ENCODE measurements around the gene KRTAP29-1. TPM values are rescaled to one million over a fixed set of nuclear protein-coding genes. Genes with fewer than 3 reads are reported as not detected.

Gene KRTAP29-1
- total RNA-seq, 1 experiment from 2014 or later = not detected

DNA sequence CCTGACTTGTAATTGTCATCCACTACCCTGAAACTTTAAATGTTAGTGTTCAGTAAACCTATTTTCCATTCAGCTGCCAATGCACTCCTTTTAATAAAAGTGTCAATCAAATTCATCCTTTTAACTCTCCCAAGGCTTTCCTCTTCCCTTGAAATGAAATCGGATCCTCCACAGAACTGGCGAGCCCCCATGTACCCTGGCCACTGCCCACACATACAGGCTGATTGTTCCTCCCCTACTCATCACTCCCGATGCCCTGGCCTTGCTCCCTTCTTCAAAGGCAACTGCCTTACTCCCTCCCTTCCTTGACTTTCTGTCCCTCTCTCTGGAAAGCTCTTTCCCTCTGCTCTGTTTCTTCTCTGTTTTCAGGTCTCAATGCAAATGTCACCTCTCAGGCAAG lies 40.4 kb upstream of the KRTAP29-1 start:
- H3K4me1 Mint-ChIP-seq = no peaks in the 10 kb centered on the region
- no peak for ATAC-seq
- CTCF ChIA-PET = no interaction called here
- DNase-seq (ENCODE audit: low spot score) = no peak
- peaks cover 32% of the 10 kb centered on the region for H3K9me3 Mint-ChIP-seq
- H3K27ac Mint-ChIP-seq = no peak overlapping the region
- TF ChIP-seq RORB (CRISPR knock-in tag; IDR thresholded peaks at IDR 0.05) (no peak), TEAD4 (CRISPR knock-in tag; IDR thresholded peaks at IDR 0.05) (no peak), TEAD1 (CRISPR knock-in tag; IDR thresholded peaks at IDR 0.05) (no peak), ZNF317 (CRISPR knock-in tag; IDR thresholded peaks at IDR 0.05; ENCODE audit: borderline replicate concordance, low read depth) (no peak), NR3C1 (CRISPR knock-in tag; conservative IDR thresholded peaks at IDR 0.05; ENCODE audit: low read depth) (no peak)
- TF ChIP-seq, protein P1, sequence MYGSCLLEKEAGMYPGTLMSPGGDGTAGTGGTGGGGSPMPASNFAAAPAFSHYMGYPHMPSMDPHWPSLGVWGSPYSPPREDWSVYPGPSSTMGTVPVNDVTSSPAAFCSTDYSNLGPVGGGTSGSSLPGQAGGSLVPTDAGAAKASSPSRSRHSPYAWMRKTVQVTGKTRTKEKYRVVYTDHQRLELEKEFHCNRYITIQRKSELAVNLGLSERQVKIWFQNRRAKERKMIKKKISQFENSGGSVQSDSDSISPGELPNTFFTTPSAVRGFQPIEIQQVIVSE (CRISPR knock-in tag; IDR thresholded peaks at IDR 0.05; ENCODE audit: borderline replicate concordance) = no peak
- H3K27me3 Mint-ChIP-seq (ENCODE audit: low read depth) = peaks cover 3% of the 10 kb centered on the region
- peaks cover 10% of the 10 kb centered on the region for H3K36me3 Mint-ChIP-seq
- POLR2A ChIA-PET = no interaction called here
- no peak overlapping the region for H3K4me3 Mint-ChIP-seq

DNA sequence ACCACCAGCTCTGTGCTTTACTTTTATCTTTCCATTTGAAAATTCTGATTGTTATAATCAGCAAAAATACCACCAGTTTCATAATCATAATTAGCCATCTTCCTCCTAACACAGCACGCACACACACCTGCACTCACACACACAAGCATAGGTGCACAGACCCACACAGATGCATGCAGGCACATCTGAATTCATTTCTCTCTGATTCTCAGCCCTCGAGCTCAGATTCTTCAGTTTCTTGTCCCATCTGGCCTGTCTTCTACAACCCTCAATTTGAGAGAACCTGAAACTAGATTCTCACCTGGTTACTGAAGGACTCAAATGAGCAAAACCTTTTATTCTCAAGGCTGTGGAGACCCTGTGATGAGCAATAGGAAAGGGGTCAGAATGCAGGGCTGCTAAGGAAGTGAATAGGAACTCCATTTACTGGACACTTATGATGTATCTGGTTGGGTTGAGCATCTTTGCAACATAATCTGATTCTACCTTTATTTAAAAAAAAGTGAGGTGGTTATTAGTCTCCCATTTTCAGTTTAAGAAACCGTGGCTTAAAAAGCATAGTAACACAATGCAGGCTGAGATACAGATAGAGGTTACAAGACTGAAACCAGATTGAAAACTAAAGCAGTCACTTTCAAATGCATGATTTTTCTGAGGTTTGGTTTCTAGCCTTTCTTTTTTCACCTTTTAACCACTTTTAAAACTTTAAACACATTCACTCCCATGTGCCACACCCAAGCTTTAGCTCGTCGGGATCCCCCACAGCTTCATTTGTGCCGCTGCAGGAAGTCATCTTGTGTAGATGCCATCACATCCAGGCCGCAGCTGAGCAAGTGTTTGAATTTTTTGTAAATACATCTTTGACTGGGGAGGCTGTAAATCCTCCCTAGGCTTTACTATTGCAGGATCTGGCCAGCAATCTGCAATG lies 38.5 kb upstream of the KRTAP29-1 start:
- no peak overlapping the region for H3K4me3 Mint-ChIP-seq
- peaks cover 10% of the 10 kb centered on the region for H3K36me3 Mint-ChIP-seq
- CTCF ChIA-PET = interaction anchor here (1.1 to 2.8 kb wide), 2 partner anchors 12 to 19 kb away, joined by 6 to 11 read pairs; no protein-coding TSS in a partner anchor
- POLR2A ChIA-PET = no interaction called here
- DNase-seq (ENCODE audit: low spot score) (no peak), ATAC-seq (no peak)
- H3K27me3 Mint-ChIP-seq (ENCODE audit: low read depth) = peaks cover 3% of the 10 kb centered on the region
- H3K9me3 Mint-ChIP-seq = peaks cover 36% of the 10 kb centered on the region
- H3K27ac Mint-ChIP-seq = no peak overlapping the region
- no peaks in the 10 kb centered on the region for H3K4me1 Mint-ChIP-seq
- TF ChIP-seq, protein P2, sequence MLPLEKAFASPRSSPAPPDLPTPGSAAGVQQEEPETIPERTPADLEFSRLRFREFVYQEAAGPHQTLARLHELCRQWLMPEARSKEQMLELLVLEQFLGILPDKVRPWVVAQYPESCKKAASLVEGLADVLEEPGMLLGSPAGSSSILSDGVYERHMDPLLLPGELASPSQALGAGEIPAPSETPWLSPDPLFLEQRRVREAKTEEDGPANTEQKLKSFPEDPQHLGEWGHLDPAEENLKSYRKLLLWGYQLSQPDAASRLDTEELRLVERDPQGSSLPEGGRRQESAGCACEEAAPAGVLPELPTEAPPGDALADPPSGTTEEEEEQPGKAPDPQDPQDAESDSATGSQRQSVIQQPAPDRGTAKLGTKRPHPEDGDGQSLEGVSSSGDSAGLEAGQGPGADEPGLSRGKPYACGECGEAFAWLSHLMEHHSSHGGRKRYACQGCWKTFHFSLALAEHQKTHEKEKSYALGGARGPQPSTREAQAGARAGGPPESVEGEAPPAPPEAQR (CRISPR knock-in tag; IDR thresholded peaks at IDR 0.05) = no peak
- TF ChIP-seq FOXJ3 (CRISPR knock-in tag; IDR thresholded peaks at IDR 0.05; ENCODE audit: borderline replicate concordance) (no peak), ZNF232 (CRISPR knock-in tag; IDR thresholded peaks at IDR 0.05) (no peak), CREM (CRISPR knock-in tag; IDR thresholded peaks at IDR 0.05) (no peak), NFATC4 (CRISPR knock-in tag; IDR thresholded peaks at IDR 0.05) (no peak), NFE2L1 (CRISPR knock-in tag; IDR thresholded peaks at IDR 0.05) (no peak)
- TF ChIP-seq, protein P3, sequence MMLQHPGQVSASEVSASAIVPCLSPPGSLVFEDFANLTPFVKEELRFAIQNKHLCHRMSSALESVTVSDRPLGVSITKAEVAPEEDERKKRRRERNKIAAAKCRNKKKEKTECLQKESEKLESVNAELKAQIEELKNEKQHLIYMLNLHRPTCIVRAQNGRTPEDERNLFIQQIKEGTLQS (CRISPR knock-in tag; conservative IDR thresholded peaks at IDR 0.05) = no peak
- TF ChIP-seq, protein P4, sequence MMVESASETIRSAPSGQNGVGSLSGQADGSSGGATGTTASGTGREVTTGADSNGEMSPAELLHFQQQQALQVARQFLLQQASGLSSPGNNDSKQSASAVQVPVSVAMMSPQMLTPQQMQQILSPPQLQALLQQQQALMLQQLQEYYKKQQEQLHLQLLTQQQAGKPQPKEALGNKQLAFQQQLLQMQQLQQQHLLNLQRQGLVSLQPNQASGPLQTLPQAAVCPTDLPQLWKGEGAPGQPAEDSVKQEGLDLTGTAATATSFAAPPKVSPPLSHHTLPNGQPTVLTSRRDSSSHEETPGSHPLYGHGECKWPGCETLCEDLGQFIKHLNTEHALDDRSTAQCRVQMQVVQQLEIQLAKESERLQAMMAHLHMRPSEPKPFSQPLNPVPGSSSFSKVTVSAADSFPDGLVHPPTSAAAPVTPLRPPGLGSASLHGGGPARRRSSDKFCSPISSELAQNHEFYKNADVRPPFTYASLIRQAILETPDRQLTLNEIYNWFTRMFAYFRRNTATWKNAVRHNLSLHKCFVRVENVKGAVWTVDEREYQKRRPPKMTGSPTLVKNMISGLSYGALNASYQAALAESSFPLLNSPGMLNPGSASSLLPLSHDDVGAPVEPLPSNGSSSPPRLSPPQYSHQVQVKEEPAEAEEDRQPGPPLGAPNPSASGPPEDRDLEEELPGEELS (CRISPR knock-in tag; IDR thresholded peaks at IDR 0.05) = no peak
- TF ChIP-seq, protein P1 (CRISPR knock-in tag; IDR thresholded peaks at IDR 0.05; ENCODE audit: borderline replicate concordance) = no peak
- TF ChIP-seq, protein P5, sequence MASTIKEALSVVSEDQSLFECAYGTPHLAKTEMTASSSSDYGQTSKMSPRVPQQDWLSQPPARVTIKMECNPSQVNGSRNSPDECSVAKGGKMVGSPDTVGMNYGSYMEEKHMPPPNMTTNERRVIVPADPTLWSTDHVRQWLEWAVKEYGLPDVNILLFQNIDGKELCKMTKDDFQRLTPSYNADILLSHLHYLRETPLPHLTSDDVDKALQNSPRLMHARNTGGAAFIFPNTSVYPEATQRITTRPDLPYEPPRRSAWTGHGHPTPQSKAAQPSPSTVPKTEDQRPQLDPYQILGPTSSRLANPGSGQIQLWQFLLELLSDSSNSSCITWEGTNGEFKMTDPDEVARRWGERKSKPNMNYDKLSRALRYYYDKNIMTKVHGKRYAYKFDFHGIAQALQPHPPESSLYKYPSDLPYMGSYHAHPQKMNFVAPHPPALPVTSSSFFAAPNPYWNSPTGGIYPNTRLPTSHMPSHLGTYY (CRISPR knock-in tag; IDR thresholded peaks at IDR 0.05) = no peak
- TF ChIP-seq, protein P6, sequence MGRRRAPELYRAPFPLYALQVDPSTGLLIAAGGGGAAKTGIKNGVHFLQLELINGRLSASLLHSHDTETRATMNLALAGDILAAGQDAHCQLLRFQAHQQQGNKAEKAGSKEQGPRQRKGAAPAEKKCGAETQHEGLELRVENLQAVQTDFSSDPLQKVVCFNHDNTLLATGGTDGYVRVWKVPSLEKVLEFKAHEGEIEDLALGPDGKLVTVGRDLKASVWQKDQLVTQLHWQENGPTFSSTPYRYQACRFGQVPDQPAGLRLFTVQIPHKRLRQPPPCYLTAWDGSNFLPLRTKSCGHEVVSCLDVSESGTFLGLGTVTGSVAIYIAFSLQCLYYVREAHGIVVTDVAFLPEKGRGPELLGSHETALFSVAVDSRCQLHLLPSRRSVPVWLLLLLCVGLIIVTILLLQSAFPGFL (CRISPR knock-in tag; IDR thresholded peaks at IDR 0.05; ENCODE audit: borderline replicate concordance) = no peak
- TF ChIP-seq, protein P7, sequence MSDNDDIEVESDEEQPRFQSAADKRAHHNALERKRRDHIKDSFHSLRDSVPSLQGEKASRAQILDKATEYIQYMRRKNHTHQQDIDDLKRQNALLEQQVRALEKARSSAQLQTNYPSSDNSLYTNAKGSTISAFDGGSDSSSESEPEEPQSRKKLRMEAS (CRISPR knock-in tag; IDR thresholded peaks at IDR 0.05) = no peak
- TF ChIP-seq, protein P8, sequence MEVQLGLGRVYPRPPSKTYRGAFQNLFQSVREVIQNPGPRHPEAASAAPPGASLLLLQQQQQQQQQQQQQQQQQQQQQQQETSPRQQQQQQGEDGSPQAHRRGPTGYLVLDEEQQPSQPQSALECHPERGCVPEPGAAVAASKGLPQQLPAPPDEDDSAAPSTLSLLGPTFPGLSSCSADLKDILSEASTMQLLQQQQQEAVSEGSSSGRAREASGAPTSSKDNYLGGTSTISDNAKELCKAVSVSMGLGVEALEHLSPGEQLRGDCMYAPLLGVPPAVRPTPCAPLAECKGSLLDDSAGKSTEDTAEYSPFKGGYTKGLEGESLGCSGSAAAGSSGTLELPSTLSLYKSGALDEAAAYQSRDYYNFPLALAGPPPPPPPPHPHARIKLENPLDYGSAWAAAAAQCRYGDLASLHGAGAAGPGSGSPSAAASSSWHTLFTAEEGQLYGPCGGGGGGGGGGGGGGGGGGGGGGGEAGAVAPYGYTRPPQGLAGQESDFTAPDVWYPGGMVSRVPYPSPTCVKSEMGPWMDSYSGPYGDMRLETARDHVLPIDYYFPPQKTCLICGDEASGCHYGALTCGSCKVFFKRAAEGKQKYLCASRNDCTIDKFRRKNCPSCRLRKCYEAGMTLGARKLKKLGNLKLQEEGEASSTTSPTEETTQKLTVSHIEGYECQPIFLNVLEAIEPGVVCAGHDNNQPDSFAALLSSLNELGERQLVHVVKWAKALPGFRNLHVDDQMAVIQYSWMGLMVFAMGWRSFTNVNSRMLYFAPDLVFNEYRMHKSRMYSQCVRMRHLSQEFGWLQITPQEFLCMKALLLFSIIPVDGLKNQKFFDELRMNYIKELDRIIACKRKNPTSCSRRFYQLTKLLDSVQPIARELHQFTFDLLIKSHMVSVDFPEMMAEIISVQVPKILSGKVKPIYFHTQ (CRISPR knock-in tag; IDR thresholded peaks at IDR 0.05) = no peak
- TF ChIP-seq, protein P9, sequence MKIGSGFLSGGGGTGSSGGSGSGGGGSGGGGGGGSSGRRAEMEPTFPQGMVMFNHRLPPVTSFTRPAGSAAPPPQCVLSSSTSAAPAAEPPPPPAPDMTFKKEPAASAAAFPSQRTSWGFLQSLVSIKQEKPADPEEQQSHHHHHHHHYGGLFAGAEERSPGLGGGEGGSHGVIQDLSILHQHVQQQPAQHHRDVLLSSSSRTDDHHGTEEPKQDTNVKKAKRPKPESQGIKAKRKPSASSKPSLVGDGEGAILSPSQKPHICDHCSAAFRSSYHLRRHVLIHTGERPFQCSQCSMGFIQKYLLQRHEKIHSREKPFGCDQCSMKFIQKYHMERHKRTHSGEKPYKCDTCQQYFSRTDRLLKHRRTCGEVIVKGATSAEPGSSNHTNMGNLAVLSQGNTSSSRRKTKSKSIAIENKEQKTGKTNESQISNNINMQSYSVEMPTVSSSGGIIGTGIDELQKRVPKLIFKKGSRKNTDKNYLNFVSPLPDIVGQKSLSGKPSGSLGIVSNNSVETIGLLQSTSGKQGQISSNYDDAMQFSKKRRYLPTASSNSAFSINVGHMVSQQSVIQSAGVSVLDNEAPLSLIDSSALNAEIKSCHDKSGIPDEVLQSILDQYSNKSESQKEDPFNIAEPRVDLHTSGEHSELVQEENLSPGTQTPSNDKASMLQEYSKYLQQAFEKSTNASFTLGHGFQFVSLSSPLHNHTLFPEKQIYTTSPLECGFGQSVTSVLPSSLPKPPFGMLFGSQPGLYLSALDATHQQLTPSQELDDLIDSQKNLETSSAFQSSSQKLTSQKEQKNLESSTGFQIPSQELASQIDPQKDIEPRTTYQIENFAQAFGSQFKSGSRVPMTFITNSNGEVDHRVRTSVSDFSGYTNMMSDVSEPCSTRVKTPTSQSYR (CRISPR knock-in tag; IDR thresholded peaks at IDR 0.05) = no peak

Data from WTC11 (cell line).